HepG2 (cell line): ENCODE data around the gene NUDT22. TPM values are rescaled to one million over a fixed set of nuclear protein-coding genes. Genes with fewer than 3 reads are reported as not detected.

ENCODE experiments used
- ARNT2 ChIP-seq: sonication (generic); formaldehyde crosslinking; IDR thresholded peaks from 2 replicates; pipeline ENCODE4 v1.8.0; 2022; ENCODE audit warnings: mild to moderate bottlenecking, low read depth, missing genetic modification reagents, moderate library complexity
- ATF7 ChIP-seq, 2 experiments: fragments of 450-650 bp in 1 of 2; sonication (generic) in 1 of 2; formaldehyde crosslinking in 1 of 2; IDR thresholded peaks; 2 replicates each; pipeline versions ENCODE4 v1.4.0 to v1.6.1; 2016 to 2020; ENCODE audit warnings: antibody characterized with exemption in 1 of 2, mild to moderate bottlenecking in 1 of 2, missing genetic modification reagents in 1 of 2
- BRCA1 ChIP-seq: sonication (generic); formaldehyde crosslinking; IDR thresholded peaks from 2 replicates; pipeline ENCODE4 v1.4.0; 2020; ENCODE audit warnings: missing genetic modification reagents
- CENPX ChIP-seq: sonication (generic); formaldehyde crosslinking; IDR thresholded peaks from 2 replicates; pipeline ENCODE4 v1.9.0; 2021; ENCODE audit warnings: mild to moderate bottlenecking, missing genetic modification reagents, moderate library complexity
- E2F1 ChIP-seq: sonication (generic); formaldehyde crosslinking; IDR thresholded peaks from 2 replicates; pipeline ENCODE4 v1.5.0; 2020; ENCODE audit warnings: missing genetic modification reagents
- ETS1 ChIP-seq: sonication (generic); formaldehyde crosslinking; IDR thresholded peaks from 2 replicates; pipeline ENCODE4 v1.4.0; 2020; ENCODE audit warnings: missing genetic modification reagents
- HDAC2 ChIP-seq: sonication (generic); formaldehyde crosslinking; IDR thresholded peaks from 2 replicates; pipeline ENCODE4 v1.4.0; 2020; ENCODE audit warnings: missing genetic modification reagents
- KLF13 ChIP-seq: sonication (generic); formaldehyde crosslinking; IDR thresholded peaks from 2 replicates; pipeline ENCODE4 v1.4.0; 2020; ENCODE audit warnings: mild to moderate bottlenecking, missing genetic modification reagents
- KLF16 ChIP-seq, 2 experiments: sonication (generic) in 1 of 2; formaldehyde crosslinking in 1 of 2; IDR thresholded peaks; 2 replicates each; pipeline versions ENCODE4 v1.6.1 to v1.8.0; 2016 to 2023; ENCODE audit warnings: missing genetic modification reagents in 2 of 2, missing compliant biosample characterization in 1 of 2
- LBX2 ChIP-seq: sonication (generic); formaldehyde crosslinking; IDR thresholded peaks from 2 replicates; pipeline ENCODE4 v1.5.0; 2020; ENCODE audit warnings: missing genetic modification reagents, mild to moderate bottlenecking, borderline replicate concordance
- MAX ChIP-seq: IDR thresholded peaks from 2 replicates; pipeline ENCODE4 v1.6.1; 2012; ENCODE audit warnings: inconsistent platforms
- MTF1 ChIP-seq: sonication (generic); formaldehyde crosslinking; IDR thresholded peaks from 2 replicates; pipeline ENCODE4 v1.5.0; 2020; ENCODE audit warnings: missing genetic modification reagents
- PCBP2 ChIP-seq: fragments of 200-400 bp; formaldehyde crosslinking; optimal IDR thresholded peaks from 2 replicates; pipeline ENCODE3; 2018; ENCODE audit warnings: low read length, low read depth; ENCODE audit not compliant: poor library complexity, severe bottlenecking
- REXO4 ChIP-seq: sonication (generic); formaldehyde crosslinking; IDR thresholded peaks from 2 replicates; pipeline ENCODE4 v1.8.0; 2022; ENCODE audit warnings: missing genetic modification reagents, mild to moderate bottlenecking, borderline replicate concordance
- THAP11 ChIP-seq: IDR thresholded peaks from 2 replicates; pipeline ENCODE4 v1.6.1; 2016; ENCODE audit warnings: missing biosample characterization, missing genetic modification reagents
- ZBTB1 ChIP-seq: sonication (generic); formaldehyde crosslinking; IDR thresholded peaks from 2 replicates; pipeline ENCODE4 v1.4.0; 2020; ENCODE audit warnings: missing genetic modification reagents, borderline replicate concordance
- ZBTB33 ChIP-seq: sonication (generic); formaldehyde crosslinking; IDR thresholded peaks from 2 replicates; pipeline ENCODE4 v1.4.0; 2020; ENCODE audit warnings: missing genetic modification reagents
- ZNF101 ChIP-seq: sonication (generic); formaldehyde crosslinking; IDR thresholded peaks from 2 replicates; pipeline ENCODE4 v1.4.0; 2020; ENCODE audit warnings: mild to moderate bottlenecking, low read depth, missing genetic modification reagents, borderline replicate concordance
- ZNF24 ChIP-seq: fragments of 450-650 bp; IDR thresholded peaks from 2 replicates; pipeline ENCODE4 v1.6.1; 2017; ENCODE audit warnings: antibody characterized with exemption, mild to moderate bottlenecking
- ZNF615 ChIP-seq: sonication (generic); formaldehyde crosslinking; IDR thresholded peaks from 2 replicates; pipeline ENCODE4 v1.5.0; 2020; ENCODE audit warnings: mild to moderate bottlenecking, missing genetic modification reagents, borderline replicate concordance
- ZUFSP ChIP-seq: sonication (generic); formaldehyde crosslinking; IDR thresholded peaks from 2 replicates; pipeline ENCODE4 v1.9.0; 2021; ENCODE audit warnings: missing genetic modification reagents, mild to moderate bottlenecking, borderline replicate concordance
- polyA plus RNA-seq, 8 experiments: library from polyadenylated mRNA; depleted of rRNA in 3 of 8; stranded (reverse) in 7 of 8; unstranded in 1 of 8; fragments of >200 nt; fragmentation: Illumina TruSeq in 4 of 8; extraction: Trizol in 4 of 8; gene quantifications; 2 replicates each; pipeline versions ENCODE4 v1.2.1 to v1.2.3, GENCODE V29; 2011 to 2016; ENCODE audit warnings: low read depth in 4 of 8, missing spikeins in 1 of 8, mixed read lengths in 1 of 8; ENCODE audit not compliant: insufficient read depth in 1 of 8
- total RNA-seq, 5 experiments: library from RNA; depleted of rRNA; stranded (reverse); fragments of >200 nt; fragmentation: Illumina TruSeq; extraction: Trizol; gene quantifications; 2 replicates each; pipeline ENCODE4 v1.2.3, GENCODE V29; 2016; ENCODE audit warnings: low read depth in 1 of 5

NUDT22 gene
- total and polyA plus RNA-seq, 2 of the 13 experiments (the other 11 are each of a cell fraction or from before 2014, with no cell fraction given): 33.5 to 39.8 TPM

- TF ChIP-seq LBX2 (CRISPR knock-in tag): no peak
- TF ChIP-seq THAP11: peak; percentile 23; the same call in 1 of the 2 replicates
- no peak for TF ChIP-seq ZUFSP (CRISPR knock-in tag)
- no peak for TF ChIP-seq MTF1
- no peak for TF ChIP-seq ZNF615 (CRISPR knock-in tag)
- TF ChIP-seq ZNF24: no peak
- TF ChIP-seq ZNF101 (CRISPR knock-in tag): no peak
- no peak for TF ChIP-seq KLF13
- TF ChIP-seq HDAC2 (CRISPR knock-in tag): no peak
- TF ChIP-seq BRCA1 (CRISPR knock-in tag): no peak
- no peak for TF ChIP-seq ETS1 (CRISPR knock-in tag)
- peak; percentile 23 for TF ChIP-seq MAX
- TF ChIP-seq CENPX (CRISPR knock-in tag): no peak
- 0 out of 4 replicates have a peak, but pooled peaks of 1 of the 2 experiments have one; percentile 26 for TF ChIP-seq KLF16 (CRISPR knock-in tag; IDR thresholded peaks at IDR 0.05)
- TF ChIP-seq ATF7 (IDR thresholded peaks at IDR 0.05): no peak
- TF ChIP-seq ATF7 (CRISPR knock-in tag; IDR thresholded peaks at IDR 0.05): no peak
- 0 out of 2 replicates have a peak, but pooled peaks have one; percentile 50 for TF ChIP-seq ARNT2 (CRISPR knock-in tag)
- no peak for TF ChIP-seq REXO4 (CRISPR knock-in tag)
- no peak for TF ChIP-seq E2F1 (CRISPR knock-in tag)
- TF ChIP-seq ZBTB33 (CRISPR knock-in tag): no peak
- TF ChIP-seq PCBP2: no peak
- no peak for TF ChIP-seq ZBTB1 (CRISPR knock-in tag)
These were observed 8.7 kb downstream of the NUDT22 start (continued) for GRCh38 chr11:64234647-64235379.
